HEK293T (cell line): ENCODE data around the gene CACNG7.

Experiments
- CTCF ChIA-PET: fragments of 350-600 bp; formaldehyde crosslinking; extraction: SDS; loops from one replicate; lab custom pipeline; 2021; ENCODE audit warnings: antibody characterized with exemption, inconsistent platforms; lab: Yijun Ruan, JAX
- POLR2A ChIA-PET: fragments of 350-600 bp; formaldehyde crosslinking; extraction: SDS; loops from one replicate; lab custom pipeline; 2020; ENCODE audit warnings: antibody characterized with exemption, inconsistent platforms; lab: Yijun Ruan, JAX
- DNase-seq: peaks from one replicate; pipeline ENCODE4 v3.0.0; 2012; ENCODE audit warnings: mixed read lengths; ENCODE audit errors: extremely low spot score
- ARNT ChIP-seq: fragments of 450-650 bp; IDR thresholded peaks from 2 replicates; pipeline ENCODE4 v1.6.1; 2017; ENCODE audit warnings: mild to moderate bottlenecking
- BHLHE40 ChIP-seq: fragments of 450-650 bp; IDR thresholded peaks from 2 replicates; pipeline ENCODE4 v1.6.1; 2016; ENCODE audit warnings: mild to moderate bottlenecking, moderate library complexity, borderline replicate concordance
- CTBP1 ChIP-seq: fragments of 450-650 bp; IDR thresholded peaks from 2 replicates; pipeline ENCODE4 v1.6.1; 2016; ENCODE audit warnings: borderline replicate concordance
- ELF4 ChIP-seq: fragments of 450-650 bp; IDR thresholded peaks from 2 replicates; pipeline ENCODE4 v1.6.1; 2017; ENCODE audit warnings: antibody characterized with exemption
- FOXK2 ChIP-seq: fragments of 450-650 bp; IDR thresholded peaks from 2 replicates; pipeline ENCODE4 v1.6.1; 2016; ENCODE audit warnings: mild to moderate bottlenecking
- FOXM1 ChIP-seq: fragments of 450-650 bp; IDR thresholded peaks from 2 replicates; pipeline ENCODE4 v1.6.1; 2017; ENCODE audit warnings: mild to moderate bottlenecking, borderline replicate concordance
- HDGF ChIP-seq: fragments of 450-650 bp; IDR thresholded peaks from 2 replicates; pipeline ENCODE4 v1.6.1; 2017; ENCODE audit warnings: antibody characterized with exemption, borderline replicate concordance
- L3MBTL2 ChIP-seq: fragments of 450-650 bp; conservative IDR thresholded peaks from 2 replicates; pipeline ENCODE4 v1.6.1; 2016; ENCODE audit warnings: mild to moderate bottlenecking
- LEF1 ChIP-seq: fragments of 450-650 bp; IDR thresholded peaks from 2 replicates; pipeline ENCODE4 v1.6.1; 2017; ENCODE audit warnings: mild to moderate bottlenecking, borderline replicate concordance
- NFRKB ChIP-seq: fragments of 450-650 bp; IDR thresholded peaks from 2 replicates; pipeline ENCODE4 v1.6.1; 2016; ENCODE audit warnings: mild to moderate bottlenecking, moderate library complexity
- PKNOX1 ChIP-seq: fragments of 450-650 bp; IDR thresholded peaks from 2 replicates; pipeline ENCODE4 v1.6.1; 2016
- SP1 ChIP-seq: fragments of 450-650 bp; IDR thresholded peaks from 2 replicates; pipeline ENCODE4 v1.6.1; 2017
- SUZ12 ChIP-seq: fragments of 450-650 bp; IDR thresholded peaks from 2 replicates; pipeline ENCODE4 v1.6.1; 2016; ENCODE audit warnings: mild to moderate bottlenecking
- TARDBP ChIP-seq: fragments of 450-650 bp; IDR thresholded peaks from 2 replicates; pipeline ENCODE4 v1.6.1; 2016
- ZNF384 ChIP-seq: fragments of 450-650 bp; IDR thresholded peaks from 2 replicates; pipeline ENCODE4 v1.6.1; 2016

Gene CACNG7

GRCh38 chr19:53871454-53871853 lies 37.6 kb upstream of the CACNG7 start:
- POLR2A ChIA-PET = no interaction called here
- TF ChIP-seq LEF1 = no peak
- no peak for TF ChIP-seq L3MBTL2
- TF ChIP-seq FOXM1 = no peak
- no peak for TF ChIP-seq SP1
- TF ChIP-seq ZNF384 = no peak
- no peak for TF ChIP-seq HDGF
- TF ChIP-seq NFRKB = no peak
- DNase-seq = no peak
- CTCF ChIA-PET = interaction anchor here (0.8 kb wide), 1 partner anchor 81 kb away, joined by 3 read pairs; no protein-coding TSS in a partner anchor

- TF ChIP-seq SUZ12 (no peak), FOXM1 (no peak), LEF1 (no peak), CTBP1 (no peak), NFRKB (no peak), PKNOX1 (no peak), TARDBP (no peak), ZNF384 (no peak)
- no peak for DNase-seq
- ChIA-PET CTCF (no interaction called here), POLR2A (interaction anchor here (1.5 kb wide), 1 partner anchor 9 kb away, joined by 6 read pairs; the partner anchor contains the start of gene PRKCG)
Observed at GRCh38 chr19:53872762-53873161, 36.3 kb upstream of the CACNG7 start.

GRCh38 chr19:53873773-53874605 lies 35.1 kb upstream of the CACNG7 start:
- DNase-seq = no peak
- CTCF ChIA-PET = interaction anchor here (0.5 kb wide), 1 partner anchor 186 kb away, joined by 3 read pairs; no protein-coding TSS in a partner anchor
- TF ChIP-seq TARDBP (no peak), PKNOX1 (no peak), ELF4 (no peak), FOXK2 (no peak), LEF1 (no peak), BHLHE40 (no peak), HDGF (no peak), ARNT (no peak)
- POLR2A ChIA-PET = no interaction called here

GRCh38 chr19:53874606-53874990 lies 34.5 kb upstream of the CACNG7 start:
- ChIA-PET POLR2A (no interaction called here), CTCF (no interaction called here)
- no peak for DNase-seq
- TF ChIP-seq FOXK2 = no peak
- TF ChIP-seq L3MBTL2 = no peak
- TF ChIP-seq SP1 = no peak
- no peak for TF ChIP-seq NFRKB
- TF ChIP-seq TARDBP = no peak
- TF ChIP-seq SUZ12 = no peak
- TF ChIP-seq BHLHE40 = no peak
- TF ChIP-seq ARNT = no peak
- no peak for TF ChIP-seq FOXM1
- no peak for TF ChIP-seq HDGF

- no peak for DNase-seq
- no peak for TF ChIP-seq SUZ12
- no peak for TF ChIP-seq BHLHE40
- TF ChIP-seq CTBP1 = no peak
- TF ChIP-seq TARDBP = no peak
- no peak for TF ChIP-seq ARNT
- TF ChIP-seq FOXM1 = no peak
- no peak for TF ChIP-seq SP1
- no peak for TF ChIP-seq LEF1
- no peak for TF ChIP-seq NFRKB
- no peak for TF ChIP-seq ZNF384
- CTCF ChIA-PET = no interaction called here
- POLR2A ChIA-PET = interaction anchor here (1.3 kb wide), 1 partner anchor 104 kb away, joined by 4 read pairs; no protein-coding TSS in a partner anchor
Observed at GRCh38 chr19:53875602-53876325, 33.3 kb upstream of the CACNG7 start.

- TF ChIP-seq LEF1 (no peak), FOXK2 (no peak), TARDBP (no peak), L3MBTL2 (no peak)
- no peak for DNase-seq
- POLR2A ChIA-PET = interaction anchor here (0.6 to 1.3 kb wide), 2 partner anchors 9 to 103 kb away, joined by 3 to 4 read pairs; partner anchors contain the start of gene MYADM
- CTCF ChIA-PET = interaction anchor here (0.6 kb wide), 1 partner anchor 66 kb away, joined by 3 read pairs; no protein-coding TSS in a partner anchor
Observed at GRCh38 chr19:53876651-53877224, 32.3 kb upstream of the CACNG7 start.
